GM21619 (cell line): ENCODE data around the gene EPC1.
"Not testable (repeated sequence)": the region's sequence is repeated elsewhere in the genome, so short reads cannot be mapped to it uniquely, and the experiment has no call there.

Experiments
- ATAC-seq: cut with Tn5 transposase; IDR thresholded peaks from one replicate; pipeline ENCODE4 v1.9.1; 2021; ENCODE audit not compliant: unreplicated experiment

EPC1 gene

DNA sequence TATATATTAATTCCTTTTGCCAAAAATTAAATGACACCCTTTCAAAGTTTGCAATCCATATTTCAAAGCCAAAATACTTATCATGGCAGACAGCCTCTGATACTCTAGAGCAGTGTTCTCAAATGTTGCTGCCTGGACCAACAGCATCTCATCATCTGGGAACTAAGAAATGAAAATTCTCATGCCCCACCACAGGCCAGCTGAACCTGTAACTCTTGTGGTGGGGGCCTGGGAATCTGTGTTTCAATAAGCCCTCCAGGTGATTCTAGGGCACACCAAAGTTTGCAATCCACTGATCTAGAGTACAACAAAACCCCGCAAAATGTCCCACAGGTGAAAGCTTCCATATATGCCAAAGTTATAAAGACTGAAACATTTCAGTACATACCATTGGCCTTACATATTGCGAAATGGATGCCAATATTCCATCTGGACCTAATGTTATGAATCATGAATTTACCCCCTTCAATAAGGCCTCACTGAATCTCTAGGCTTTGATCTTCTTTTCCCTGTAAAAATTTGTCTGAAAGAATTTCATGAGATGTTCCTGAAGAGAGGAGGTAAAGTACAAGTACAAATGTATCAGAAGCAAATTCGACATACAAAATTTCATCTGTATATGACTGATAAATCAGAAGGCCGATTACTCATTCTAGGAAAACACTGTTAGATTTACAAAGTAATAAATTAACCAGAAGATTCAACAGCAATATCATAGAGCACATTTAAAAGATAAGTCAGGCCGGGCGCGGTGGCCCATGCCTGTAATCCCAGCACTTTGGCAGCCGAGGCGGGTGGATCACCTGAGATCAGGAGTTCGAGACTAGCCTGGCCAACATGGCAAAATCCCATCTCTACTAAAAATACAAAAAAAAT is 25.3 kb upstream of the EPC1 start:
- peak; percentile 38 for ATAC-seq

GRCh38 chr10:32371101-32371500 is 24.1 kb upstream of the EPC1 start:
- ATAC-seq: no peak

GRCh38 chr10:32367793-32368453 is 21.0 kb upstream of the EPC1 start:
- no peak for ATAC-seq

DNA sequence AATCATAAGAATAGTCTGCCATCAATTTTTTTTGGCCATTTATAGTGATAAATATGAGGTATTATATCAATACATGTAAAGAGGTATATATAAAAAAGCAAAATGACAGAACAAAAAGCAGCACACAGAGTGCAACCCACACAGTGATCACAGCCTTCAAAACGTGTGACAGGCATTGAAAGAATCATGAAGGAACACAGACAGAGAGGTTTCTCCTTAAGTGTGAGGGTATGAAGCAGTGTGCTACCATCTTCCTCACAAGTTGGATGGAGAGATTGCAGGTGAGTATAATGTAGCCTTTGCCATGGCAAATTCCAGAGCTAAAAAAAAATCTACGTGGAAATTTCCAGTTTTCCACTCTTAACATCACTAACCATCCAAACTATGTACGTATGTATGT is 19.6 kb upstream of the EPC1 start:
- ATAC-seq: no peak

DNA sequence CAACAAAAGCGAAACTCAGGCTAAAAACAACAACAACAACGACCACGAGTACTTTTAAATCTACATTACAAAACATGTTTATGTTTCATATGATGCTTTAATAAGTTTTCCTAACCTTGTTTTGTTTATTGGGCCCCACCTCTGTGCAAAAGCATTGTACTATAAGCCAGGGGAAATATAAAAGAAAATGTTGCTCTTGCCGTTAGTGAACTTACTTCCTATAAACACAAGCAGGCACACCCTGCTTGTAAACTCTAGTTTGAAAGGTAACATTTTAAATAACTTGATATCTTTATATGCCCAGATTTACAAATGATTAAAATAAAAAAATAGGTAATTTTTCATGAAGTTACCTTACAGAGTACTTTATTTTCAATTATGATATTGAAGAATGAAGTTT is 19.2 kb upstream of the EPC1 start:
- no peak for ATAC-seq

GRCh38 chr10:32365404-32365803 is 18.4 kb upstream of the EPC1 start:
- not testable (repeated sequence) for ATAC-seq

DNA sequence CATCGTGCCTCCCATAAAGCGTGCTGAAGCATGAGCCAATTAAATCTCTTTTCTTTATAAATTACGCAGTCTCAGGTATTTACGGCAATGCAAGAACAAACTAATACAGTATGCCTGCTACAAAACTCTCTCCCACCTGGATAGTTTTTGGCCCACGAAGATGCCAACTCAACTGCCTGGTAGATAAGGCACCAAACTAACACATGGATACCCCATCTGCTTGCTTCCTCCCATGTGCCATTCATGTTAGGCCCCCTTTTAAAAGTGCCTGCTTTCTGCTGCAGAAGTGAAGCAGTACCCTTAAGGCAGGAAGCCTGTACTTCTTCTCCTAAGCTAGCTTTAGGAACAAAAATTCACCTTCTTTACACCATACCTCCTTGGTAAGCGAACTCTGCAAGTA is 15.6 kb upstream of the EPC1 start:
- no peak for ATAC-seq

DNA sequence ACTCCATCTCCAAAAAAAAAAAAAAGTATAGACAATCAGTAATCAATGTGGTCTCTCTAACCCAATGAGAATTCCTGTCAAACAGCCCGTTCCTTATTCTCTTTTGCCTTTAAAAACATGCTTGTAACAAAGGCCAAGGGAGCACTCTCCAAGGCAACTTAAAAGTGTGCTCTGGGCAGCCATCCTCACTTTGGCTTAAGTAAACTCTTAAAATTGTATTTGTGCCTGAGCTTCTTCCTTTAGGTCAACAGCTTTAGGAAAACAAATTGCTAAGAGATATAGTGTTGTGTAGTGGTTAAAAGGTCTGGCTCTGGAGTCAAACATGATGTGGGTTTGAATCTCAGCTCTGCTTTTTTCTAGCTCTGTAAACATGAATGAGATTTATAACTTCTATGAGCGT is 13.9 kb upstream of the EPC1 start:
- no peak for ATAC-seq

GRCh38 chr10:32360241-32360640 is 13.3 kb upstream of the EPC1 start:
- ATAC-seq: no peak

DNA sequence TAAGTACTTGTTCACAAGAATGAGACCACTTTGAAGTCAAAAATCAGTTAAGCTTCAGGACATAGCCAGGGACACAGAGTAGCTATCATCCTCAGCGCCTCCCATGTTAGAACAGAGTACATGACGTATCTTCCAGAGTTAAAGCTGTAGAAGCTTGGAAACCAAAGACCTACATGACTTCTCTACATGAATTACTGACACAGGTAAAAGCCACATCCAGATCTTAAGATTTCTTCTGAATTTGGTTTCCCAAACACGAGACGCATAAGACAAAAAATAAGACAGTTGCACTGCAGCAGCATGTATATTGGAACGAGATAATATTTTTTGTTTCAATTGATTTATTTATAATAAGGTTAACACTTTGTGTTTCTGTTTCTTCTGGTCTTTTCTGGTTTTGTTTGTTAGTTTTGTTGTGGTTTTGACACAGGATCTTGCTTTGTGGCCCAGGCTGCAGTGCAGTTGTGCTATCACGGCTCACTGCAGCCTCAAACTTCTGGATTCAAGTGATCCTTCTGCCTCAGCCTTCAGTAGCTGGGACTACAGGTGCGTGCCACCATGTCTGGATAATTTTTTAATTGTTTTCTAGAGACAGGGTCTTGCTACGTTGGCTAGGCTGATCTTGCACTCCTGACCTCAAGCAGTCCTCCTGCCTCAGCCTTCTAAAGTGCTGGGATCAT is 10.2 kb upstream of the EPC1 start:
- ATAC-seq: no peak

GRCh38 chr10:32354690-32355089 is 7.7 kb upstream of the EPC1 start:
- not testable (repeated sequence) for ATAC-seq

GRCh38 chr10:32350811-32351350 is 3.9 kb upstream of the EPC1 start:
- no peak for ATAC-seq

DNA sequence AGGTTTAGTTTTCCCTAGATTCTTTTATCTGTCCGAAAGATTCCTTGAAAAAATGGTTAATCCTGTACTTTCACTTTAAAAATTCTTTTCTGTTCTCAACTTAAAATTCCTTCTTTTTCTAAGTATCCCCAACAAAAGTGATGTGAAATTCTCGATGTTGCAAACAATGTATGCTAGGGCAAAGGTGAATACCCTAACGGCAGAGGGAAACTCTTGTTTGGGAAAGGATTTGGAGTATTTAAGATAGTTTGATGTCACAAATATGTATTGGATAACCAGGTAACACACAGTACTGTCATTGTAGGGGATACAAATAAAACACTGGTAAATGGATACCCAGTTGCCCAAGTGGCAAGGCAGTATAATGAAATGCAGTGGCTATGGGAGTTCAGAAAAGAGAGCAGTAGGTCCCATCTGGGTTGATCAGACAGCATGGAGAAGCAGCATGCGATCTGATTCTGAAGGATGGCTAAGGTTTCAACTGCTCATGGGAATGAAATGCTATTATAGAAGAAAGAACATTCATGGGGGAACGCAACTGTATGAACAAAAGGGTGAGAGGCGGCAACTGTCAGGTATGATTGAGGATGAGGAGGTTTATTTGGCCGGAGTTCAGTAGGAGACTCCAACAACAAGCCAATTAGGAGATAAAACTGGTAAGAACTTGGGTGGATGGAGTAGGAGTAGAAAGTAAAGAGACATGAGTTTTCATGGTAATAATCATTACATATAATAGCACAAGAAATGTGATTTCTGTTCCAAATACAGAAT is 3.2 kb upstream of the EPC1 start:
- no peak for ATAC-seq

- ATAC-seq: no peak
Measured at GRCh38 chr10:32349199-32349585, 2.2 kb upstream of the EPC1 start.

DNA sequence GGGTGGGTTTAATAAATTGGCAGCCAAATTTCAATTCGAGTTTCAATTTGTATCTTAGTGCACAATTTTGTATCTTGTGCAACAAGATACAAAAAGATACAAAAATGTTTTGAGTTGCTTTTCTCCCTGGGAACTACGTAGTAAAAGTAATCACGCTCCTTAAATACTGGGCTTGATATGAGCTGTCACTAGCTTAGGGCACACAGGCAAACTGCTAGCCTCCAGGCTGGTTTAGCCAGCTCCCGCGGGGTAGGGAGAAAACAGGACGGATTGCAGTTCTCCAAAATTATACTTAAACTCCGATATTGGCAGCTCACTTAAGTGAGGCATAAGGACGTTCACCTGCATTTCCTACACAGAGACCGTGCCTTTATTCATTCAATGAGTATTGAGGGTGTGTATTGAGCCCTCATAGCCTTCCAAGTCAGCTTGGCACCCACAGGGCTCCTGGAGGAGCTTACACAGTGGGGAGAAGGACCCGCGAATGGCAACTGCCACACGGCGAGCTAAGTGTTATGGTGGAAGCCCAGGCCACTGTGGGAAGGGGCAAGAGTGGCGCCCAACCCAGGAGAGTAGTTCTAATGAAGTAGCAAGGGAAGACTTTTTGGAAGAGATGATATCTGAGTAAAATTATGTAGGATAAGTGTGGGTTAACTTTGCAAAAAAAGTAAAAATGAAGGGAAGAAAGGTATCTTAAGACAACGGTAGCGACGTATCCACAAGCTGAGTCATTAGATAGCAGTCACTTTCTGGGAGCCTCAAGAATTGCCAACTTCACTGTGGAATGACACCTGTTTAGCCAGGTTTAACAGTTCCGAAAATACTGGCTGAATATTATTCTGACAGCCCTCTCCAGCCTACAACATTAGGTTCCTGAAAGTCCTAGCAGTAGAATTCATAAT is 1.6 kb upstream of the EPC1 start:
- no peak for ATAC-seq

DNA sequence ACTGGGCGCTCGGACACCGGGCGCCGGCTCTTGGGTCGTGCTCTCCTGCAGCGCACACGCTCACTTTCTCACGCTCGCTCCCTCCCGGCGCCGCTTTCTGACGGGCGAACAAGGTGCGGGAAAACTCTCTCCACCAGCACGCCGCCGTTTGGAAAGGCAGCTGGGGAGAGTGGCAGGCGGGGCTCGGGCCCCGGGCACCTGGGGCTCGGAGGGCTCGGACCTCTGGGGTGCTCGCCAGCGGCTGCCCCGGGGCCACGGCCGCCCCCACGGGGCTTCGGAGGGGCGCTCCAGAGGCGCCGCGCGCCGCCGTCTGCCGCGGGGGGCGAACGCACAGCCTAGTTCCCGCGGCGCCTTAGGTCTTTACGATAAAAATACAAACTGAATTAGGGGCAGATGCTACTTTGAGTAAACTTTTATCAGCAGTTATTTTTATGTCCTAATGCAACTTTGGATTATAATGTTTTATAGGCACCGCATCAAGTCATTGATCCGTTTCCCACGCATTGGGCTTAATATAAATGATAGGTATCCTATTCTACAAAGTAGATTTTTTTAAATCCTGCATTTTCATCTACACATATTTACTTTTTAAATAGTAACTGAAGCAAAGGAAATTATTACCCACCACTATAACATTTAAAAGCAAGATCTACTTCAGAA is 535 bp upstream of the EPC1 start:
- ATAC-seq: peak; percentile 15

DNA sequence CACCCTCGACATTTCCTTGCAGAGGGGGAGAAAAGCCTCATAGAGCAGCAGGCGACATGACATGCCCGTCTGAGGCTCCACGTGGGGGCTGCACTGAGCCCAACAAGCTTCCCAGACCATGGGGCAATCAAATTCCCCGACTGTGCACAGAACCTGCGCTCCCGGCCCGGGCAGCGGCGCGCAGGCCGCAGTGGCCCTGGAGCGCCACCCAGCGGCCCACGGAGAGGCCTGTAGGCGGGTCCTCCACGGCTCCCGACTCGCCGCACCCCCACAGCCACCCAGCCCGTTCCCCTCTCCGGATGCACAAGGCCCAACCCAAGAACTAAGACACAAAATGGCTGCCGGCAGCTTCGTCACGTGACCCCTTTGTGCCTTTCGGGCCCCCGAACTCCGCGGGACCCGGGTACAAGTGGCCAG is 816 bp downstream of the EPC1 start:
- peak; percentile 79 for ATAC-seq

GRCh38 chr10:32341596-32341995 is 5.4 kb downstream of the EPC1 start:
- no peak for ATAC-seq

DNA sequence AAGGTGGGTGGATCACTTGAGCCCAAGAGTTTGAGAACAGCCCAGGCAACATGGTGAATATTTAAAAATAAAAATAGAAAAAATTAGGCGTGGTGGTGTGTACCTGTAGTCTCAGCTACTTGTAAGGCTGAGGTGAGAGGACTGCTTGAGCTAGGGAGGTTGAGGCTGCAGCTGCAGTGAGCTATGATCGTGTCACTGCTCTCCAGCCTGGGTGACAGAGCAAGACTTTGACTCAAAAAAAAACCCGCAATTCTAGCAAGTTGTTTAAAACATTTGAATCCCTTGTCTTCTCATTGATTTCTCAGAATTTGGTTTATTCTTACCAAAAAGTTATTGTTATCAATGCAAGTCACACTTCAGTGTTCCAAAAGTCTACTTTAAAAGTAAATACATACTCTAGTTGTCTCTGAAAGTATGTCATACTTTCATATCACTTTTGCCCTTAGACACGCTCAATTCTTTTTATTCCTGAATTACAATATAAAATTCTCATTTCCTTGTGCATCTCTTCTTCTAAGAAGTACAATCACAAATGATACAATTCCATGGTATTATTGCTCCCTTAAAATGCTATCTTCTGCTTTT is 6.3 kb downstream of the EPC1 start:
- ATAC-seq: no peak
